GM18861 (cell line): ENCODE results near the gene CRYBG1.
"Not testable (repeated sequence)": the region's sequence is repeated elsewhere in the genome, so short reads cannot be mapped to it uniquely, and the experiment has no call there.

Experiments used
- ATAC-seq: cut with Tn5 transposase; IDR thresholded peaks from one replicate; pipeline ENCODE4 v1.9.1; 2021; ENCODE audit not compliant: unreplicated experiment

The CRYBG1 gene

GRCh38 chr6:106574741-106575458 is 214.4 kb downstream of the CRYBG1 start:
- ATAC-seq, result no peak

- ATAC-seq, result no peak
Observed at GRCh38 chr6:106579281-106579680, 218.8 kb downstream of the CRYBG1 start.

GRCh38 chr6:106581468-106581867 is 221.0 kb downstream of the CRYBG1 start:
- ATAC-seq, result no peak

GRCh38 chr6:106586815-106587415 is 226.4 kb downstream of the CRYBG1 start:
- no peak for ATAC-seq

- ATAC-seq, result not testable (repeated sequence)
Observed at GRCh38 chr6:106588937-106589336, 228.4 kb downstream of the CRYBG1 start.

- ATAC-seq, result no peak
Observed at GRCh38 chr6:106591111-106591825, 230.8 kb downstream of the CRYBG1 start.

- no peak for ATAC-seq
Observed at GRCh38 chr6:106599440-106599839, 238.9 kb downstream of the CRYBG1 start.

GRCh38 chr6:106600329-106600728 is 239.8 kb downstream of the CRYBG1 start:
- no peak for ATAC-seq

- ATAC-seq, result peak; percentile 83
Observed at GRCh38 chr6:106608080-106608668, 247.7 kb downstream of the CRYBG1 start.

GRCh38 chr6:106609699-106610098 is 249.2 kb downstream of the CRYBG1 start:
- ATAC-seq, result no peak

GRCh38 chr6:106611030-106611429 is 250.5 kb downstream of the CRYBG1 start:
- ATAC-seq, result no peak

- no peak for ATAC-seq
Observed at GRCh38 chr6:106612671-106613416, 252.3 kb downstream of the CRYBG1 start.

GRCh38 chr6:106613590-106613989 is 253.1 kb downstream of the CRYBG1 start:
- ATAC-seq, result no peak

GRCh38 chr6:106614166-106614565 is 253.6 kb downstream of the CRYBG1 start:
- ATAC-seq, result no peak

GRCh38 chr6:106614592-106615257 is 254.2 kb downstream of the CRYBG1 start:
- ATAC-seq, result no peak

- peak; percentile 86 for ATAC-seq
Observed at GRCh38 chr6:106617302-106617701, 256.8 kb downstream of the CRYBG1 start.

GRCh38 chr6:106617857-106618256 is 257.3 kb downstream of the CRYBG1 start:
- ATAC-seq, result no peak

GRCh38 chr6:106618324-106618723 is 257.8 kb downstream of the CRYBG1 start:
- ATAC-seq, result no peak

GRCh38 chr6:106619223-106619622 is 258.7 kb downstream of the CRYBG1 start:
- ATAC-seq, result no peak

GRCh38 chr6:106620931-106621672 is 260.6 kb downstream of the CRYBG1 start:
- ATAC-seq, result no peak
